ENCODE results near the gene LZTS3. TPM values are rescaled to one million over a fixed set of nuclear protein-coding genes. Genes with fewer than 3 reads are reported as not detected.
"Not testable (repeated sequence)": the region's sequence is repeated elsewhere in the genome, so short reads cannot be mapped to it uniquely, and the experiment has no call there.

Gene LZTS3
- polyA plus RNA-seq, 2 of the 4 experiments (the other 2 are of a cell fraction), result 3.8 TPM

GRCh38 chr20:3221398-3222226 is 48.3 kb upstream of the LZTS3 start:
- Histone ChIP-seq H3K4me2 (peak overlapping the region; percentile 53), H3K9me3 (no peaks in the 10 kb centered on the region), H3K4me3 (no peak overlapping the region), H3K27ac (peak overlapping the region; percentile 62 to 76), H3K4me1 (peaks cover 56% of the 10 kb centered on the region)
- no peak for TF ChIP-seq TFCP2L1 (CRISPR knock-in tag; IDR thresholded peaks at IDR 0.05)
- TF ChIP-seq FOSL2 (IDR thresholded peaks at IDR 0.05), result no peak
- no peak for TF ChIP-seq FOSL2 (CRISPR knock-in tag; IDR thresholded peaks at IDR 0.05)
- no peak for TF ChIP-seq BCL3 (IDR thresholded peaks at IDR 0.05)
- TF ChIP-seq NFE2L2 (conservative IDR thresholded peaks at IDR 0.05; ENCODE audit: low read length), result no peak
- TF ChIP-seq ZSCAN20 (CRISPR knock-in tag; IDR thresholded peaks at IDR 0.05), result no peak
- no peak for TF ChIP-seq SREBF2 (IDR thresholded peaks at IDR 0.05)
- no peak for TF ChIP-seq NPAS2 (CRISPR knock-in tag; IDR thresholded peaks at IDR 0.05; ENCODE audit: borderline replicate concordance)
- POLR2A ChIA-PET, result interaction anchor here (1.8 kb wide), 1 partner anchor 9 kb away, joined by 4 read pairs; no protein-coding TSS in a partner anchor
- WGBS (ENCODE audit: missing lambda C conversion rate), result 69% methylated on average over 18 of the region's 18 CpGs
- no peak for FAIRE-seq
- DNase-seq (ENCODE audit: low read depth in 1 of 2, low spot score in 1 of 2), result no peak
- CTCF ChIA-PET, result interaction anchor here (0.8 to 10.7 kb wide), 9 partner anchors 12 to 168 kb away, joined by 3 to 105 read pairs (median 3); partner anchors contain the start of genes ITPA and SLC4A11
- ATAC-seq, result peak in 1 of 2 experiments; percentile 39; a peak in 3 of 6 replicates

- 25% methylated on average over 26 of the region's 30 CpGs for WGBS (ENCODE audit: missing lambda C conversion rate)
- ChIA-PET CTCF (interaction anchor here (0.6 to 10.7 kb wide), 44 partner anchors 9 to 307 kb away, joined by 3 to 105 read pairs (median 4); partner anchors contain the start of genes ITPA and SLC4A11), POLR2A (no interaction called here)
- DNase-seq (ENCODE audit: low read depth in 1 of 2, low spot score in 1 of 2) (peak; percentile 63 to 89), FAIRE-seq (no peak), ATAC-seq (peak; percentile 84 to 89)
- H3K9me3 ChIP-seq, result no peaks in the 10 kb centered on the region
- H3K4me1 ChIP-seq, result peaks cover 36% of the 10 kb centered on the region
- H3K4me2 ChIP-seq, result peak overlapping the region; percentile 30
- no peak overlapping the region for H3K4me3 ChIP-seq
- no peak for TF ChIP-seq HDAC2 (IDR thresholded peaks at IDR 0.05)
- no peak for TF ChIP-seq REST (IDR thresholded peaks at IDR 0.05)
- TF ChIP-seq CTCF (IDR thresholded peaks at IDR 0.05), result peak; percentile 90
- TF ChIP-seq ZC3H11A (IDR thresholded peaks at IDR 0.05), result no peak
- TF ChIP-seq KDM5A (IDR thresholded peaks at IDR 0.05), result no peak
- no peak for TF ChIP-seq GATA3 (IDR thresholded peaks at IDR 0.05; ENCODE audit: borderline replicate concordance)
- TF ChIP-seq PBX3 (IDR thresholded peaks at IDR 0.05), result no peak
- TF ChIP-seq EHF (CRISPR knock-in tag; IDR thresholded peaks at IDR 0.05), result no peak
- no peak for TF ChIP-seq HEYL (CRISPR knock-in tag; IDR thresholded peaks at IDR 0.05)
- no peak for TF ChIP-seq RARB (CRISPR knock-in tag; IDR thresholded peaks at IDR 0.05)
- TF ChIP-seq JUN (IDR thresholded peaks at IDR 0.05), result no peak; a peak in 1 of 5 replicates
- TF ChIP-seq SMC3 (IDR thresholded peaks at IDR 0.05), result peak; percentile 94
- peak; percentile 76 to 84 for TF ChIP-seq RAD21 (conservative IDR thresholded peaks at IDR 0.05 in 1 of 2, IDR thresholded peaks at IDR 0.05 in 1 of 2)
- 0 out of 2 replicates have a peak, but pooled peaks have one; percentile 52 for TF ChIP-seq TP53 (CRISPR knock-in tag; IDR thresholded peaks at IDR 0.05)
- peak overlapping the region; percentile 34 to 49; a peak in 4 of 6 replicates for H3K27ac ChIP-seq
Measured at GRCh38 chr20:3218307-3218988, 45.1 kb upstream of the LZTS3 start.

- ATAC-seq; POLR2A ChIA-PET; H3K27ac ChIP-seq; H3K4me3 ChIP-seq; FAIRE-seq; H3K9me3 ChIP-seq; DNase-seq (ENCODE audit: low read depth in 1 of 2, low spot score in 1 of 2); H3K4me2 ChIP-seq: not testable (repeated sequence)
- WGBS (ENCODE audit: missing lambda C conversion rate), result 92% methylated on average over 7 of the region's 7 CpGs
- CTCF ChIA-PET, result interaction anchor here (1.6 to 10.7 kb wide), 4 partner anchors 8 to 98 kb away, joined by 3 to 105 read pairs (median 36); no protein-coding TSS in a partner anchor
- peaks cover 16% of the 10 kb centered on the region for H3K4me1 ChIP-seq
Measured at GRCh38 chr20:3215359-3215917, 42.1 kb upstream of the LZTS3 start.

Measured in A549 (cell line).